Osteoblast (primary cell): ENCODE measurements around the gene FAM83G. TPM values are rescaled to one million over a fixed set of nuclear protein-coding genes. Genes with fewer than 3 reads are reported as not detected.

ENCODE experiments used
- DNase-seq: peaks from one replicate; pipeline ENCODE4 v3.0.0; 2011; ENCODE audit warnings: low spot score, mixed read lengths; ENCODE audit not compliant: insufficient read length; ENCODE audit errors: missing footprints
- H2AFZ ChIP-seq: 2 replicates; pipeline ENCODE4 v1.6.0; 2011; ENCODE audit warnings: mild to moderate bottlenecking, low read length
- H3K27ac ChIP-seq: 2 replicates; pipeline ENCODE4 v1.5.1; 2011; ENCODE audit warnings: mild to moderate bottlenecking, low read depth, low read length, moderate library complexity
- H3K27me3 ChIP-seq: 2 replicates; pipeline ENCODE4 v1.6.0; 2012; ENCODE audit warnings: mild to moderate bottlenecking, control low read depth, inconsistent platforms, low read length, moderate library complexity; ENCODE audit not compliant: insufficient read depth
- H3K36me3 ChIP-seq: 2 replicates; pipeline ENCODE4 v1.5.1; 2011; ENCODE audit warnings: mild to moderate bottlenecking, low read length, control low read depth, moderate library complexity; ENCODE audit not compliant: insufficient read depth
- H3K4me1 ChIP-seq: 2 replicates; pipeline ENCODE4 v1.5.1; 2011; ENCODE audit warnings: mild to moderate bottlenecking, low read length, control low read depth, moderate library complexity; ENCODE audit not compliant: insufficient read depth
- H3K4me2 ChIP-seq: 2 replicates; pipeline ENCODE4 v1.6.0; 2011; ENCODE audit warnings: mild to moderate bottlenecking, low read length; ENCODE audit not compliant: insufficient read depth
- H3K4me3 ChIP-seq: fragments of 200-600 bp; sonication (generic); 3 replicates; pipeline ENCODE4 v1.5.1; 2012; ENCODE audit warnings: mild to moderate bottlenecking, low read length, inconsistent platforms; ENCODE audit not compliant: insufficient read depth
- H3K79me2 ChIP-seq: 2 replicates; pipeline ENCODE4 v1.6.0; 2012; ENCODE audit warnings: mild to moderate bottlenecking, low read length, control low read depth, inconsistent platforms; ENCODE audit not compliant: insufficient read depth
- H3K9me3 ChIP-seq: 2 replicates; pipeline ENCODE4 v1.5.1; 2011; ENCODE audit warnings: low read depth, low read length, control low read depth
- H4K20me1 ChIP-seq: 2 replicates; pipeline ENCODE4 v1.6.0; 2012; ENCODE audit warnings: mild to moderate bottlenecking, low read length, control low read depth; ENCODE audit not compliant: insufficient read depth
- CTCF ChIP-seq: IDR thresholded peaks from 2 replicates; pipeline ENCODE4 v1.5.1; 2011; ENCODE audit warnings: mild to moderate bottlenecking, low read depth, low read length, moderate library complexity; ENCODE audit errors: extremely low read depth
- total RNA-seq: library from RNA; depleted of rRNA; stranded (reverse); fragments of >200 nt; gene quantifications from 2 replicates; pipeline ENCODE4 v1.2.3, GENCODE V29; 2012

FAM83G gene
- total RNA-seq, 1 donor, result 11.6 TPM

DNA sequence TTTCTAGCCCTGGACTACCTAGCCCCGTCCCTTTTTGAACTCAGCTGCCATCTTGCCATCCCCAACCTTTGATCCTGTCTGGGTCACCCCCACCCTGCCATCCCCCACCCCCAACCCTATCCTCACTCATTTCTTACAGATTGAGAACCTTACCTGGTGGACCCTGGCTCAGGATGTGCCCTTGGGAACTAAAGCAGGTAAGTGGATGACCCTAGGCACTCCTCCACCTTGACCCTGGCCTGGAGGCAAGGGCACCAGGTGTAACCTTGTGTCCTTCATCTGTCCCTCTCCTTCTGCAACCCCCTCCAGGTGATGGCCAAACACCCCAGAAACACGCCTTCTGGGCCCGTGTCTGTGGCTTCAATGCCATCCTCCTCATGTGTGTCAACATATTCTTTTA lies 15.5 kb upstream of the FAM83G start:
- no peak for TF ChIP-seq CTCF
- no peaks in the 10 kb centered on the region for H3K79me2 ChIP-seq
- no peak for DNase-seq
- no peak overlapping the region for H2AFZ ChIP-seq
- H3K36me3 ChIP-seq, result no peaks in the 10 kb centered on the region
- H3K27me3 ChIP-seq, result no peaks in the 10 kb centered on the region
- no peaks in the 10 kb centered on the region for H3K4me1 ChIP-seq
- H3K9me3 ChIP-seq, result no peaks in the 10 kb centered on the region
- H3K4me2 ChIP-seq, result no peak overlapping the region
- H4K20me1 ChIP-seq, result no peaks in the 10 kb centered on the region
- no peak overlapping the region for H3K4me3 ChIP-seq
- no peak overlapping the region for H3K27ac ChIP-seq

GRCh38 chr17:19019041-19019941 lies 14.7 kb upstream of the FAM83G start:
- Histone ChIP-seq H3K9me3 (no peaks in the 10 kb centered on the region), H3K79me2 (no peaks in the 10 kb centered on the region), H3K4me3 (no peak overlapping the region), H2AFZ (no peak overlapping the region), H3K4me2 (no peak overlapping the region), H4K20me1 (no peaks in the 10 kb centered on the region), H3K4me1 (no peaks in the 10 kb centered on the region), H3K27ac (no peak overlapping the region), H3K27me3 (no peaks in the 10 kb centered on the region), H3K36me3 (no peaks in the 10 kb centered on the region)
- no peak for TF ChIP-seq CTCF
- no peak for DNase-seq

GRCh38 chr17:19018600-19018950 lies 14.0 kb upstream of the FAM83G start:
- Histone ChIP-seq H3K4me3 (no peak overlapping the region), H3K79me2 (no peaks in the 10 kb centered on the region), H3K4me2 (no peak overlapping the region), H4K20me1 (no peaks in the 10 kb centered on the region), H3K4me1 (no peaks in the 10 kb centered on the region), H3K27ac (no peak overlapping the region), H3K9me3 (no peaks in the 10 kb centered on the region), H2AFZ (no peak overlapping the region), H3K27me3 (no peaks in the 10 kb centered on the region), H3K36me3 (no peaks in the 10 kb centered on the region)
- no peak for TF ChIP-seq CTCF
- DNase-seq, result no peak

GRCh38 chr17:19017804-19018599 lies 13.4 kb upstream of the FAM83G start:
- H3K27me3 ChIP-seq, result no peaks in the 10 kb centered on the region
- H4K20me1 ChIP-seq, result no peaks in the 10 kb centered on the region
- no peak overlapping the region for H2AFZ ChIP-seq
- no peak for DNase-seq
- no peak overlapping the region for H3K4me3 ChIP-seq
- no peak overlapping the region for H3K4me2 ChIP-seq
- no peaks in the 10 kb centered on the region for H3K36me3 ChIP-seq
- H3K9me3 ChIP-seq, result no peaks in the 10 kb centered on the region
- H3K79me2 ChIP-seq, result no peaks in the 10 kb centered on the region
- H3K27ac ChIP-seq, result no peak overlapping the region
- TF ChIP-seq CTCF, result no peak
- no peaks in the 10 kb centered on the region for H3K4me1 ChIP-seq
